AG09319 (cell line): ENCODE data around the gene TM2D3.

ENCODE experiments used
- DNase-seq: peaks from one replicate; pipeline ENCODE4 v3.0.0-alpha.2; 2010; ENCODE audit warnings: low read depth; ENCODE audit errors: extremely low read depth
- TF ChIP-seq, protein P1 (sequence below): IDR thresholded peaks from 2 replicates; pipeline ENCODE4 v1.5.1; 2011; ENCODE audit warnings: low read depth, mild to moderate bottlenecking, inconsistent platforms, low read length, moderate library complexity

TM2D3 gene

DNA sequence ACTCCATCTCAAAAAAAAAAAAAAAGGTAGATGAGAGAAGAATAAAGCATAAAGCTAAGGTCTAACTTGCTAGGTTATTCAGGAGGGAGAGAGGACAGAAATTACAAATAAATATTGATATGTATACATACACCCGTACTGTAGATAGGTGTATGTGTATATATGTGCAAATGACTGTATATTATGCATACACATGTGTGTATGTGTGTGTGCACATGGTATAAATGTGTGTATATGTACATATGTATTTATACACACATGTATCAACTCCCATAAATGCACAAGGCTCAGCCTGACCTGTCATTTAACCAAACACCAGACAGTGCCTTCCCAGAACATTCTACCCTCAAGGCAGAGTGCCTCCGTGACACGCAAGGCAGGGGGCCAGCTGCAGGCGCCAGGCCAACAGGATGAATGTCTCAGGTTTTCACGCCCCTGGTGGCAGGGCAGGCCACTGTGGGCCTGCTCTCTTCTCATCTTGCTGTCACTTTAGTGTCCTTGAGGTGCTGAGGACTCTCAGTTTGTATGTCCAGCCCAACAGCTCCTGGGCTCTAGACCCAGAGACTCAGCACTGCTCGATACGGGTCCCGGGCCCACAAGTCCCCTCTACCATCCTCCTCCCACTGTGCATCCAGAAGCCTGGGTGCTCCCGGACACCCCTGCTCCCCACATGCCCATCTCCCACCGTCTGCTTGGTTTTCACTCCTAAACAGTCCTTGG lies 40.4 kb downstream of the TM2D3 start:
- TF ChIP-seq, protein P1, sequence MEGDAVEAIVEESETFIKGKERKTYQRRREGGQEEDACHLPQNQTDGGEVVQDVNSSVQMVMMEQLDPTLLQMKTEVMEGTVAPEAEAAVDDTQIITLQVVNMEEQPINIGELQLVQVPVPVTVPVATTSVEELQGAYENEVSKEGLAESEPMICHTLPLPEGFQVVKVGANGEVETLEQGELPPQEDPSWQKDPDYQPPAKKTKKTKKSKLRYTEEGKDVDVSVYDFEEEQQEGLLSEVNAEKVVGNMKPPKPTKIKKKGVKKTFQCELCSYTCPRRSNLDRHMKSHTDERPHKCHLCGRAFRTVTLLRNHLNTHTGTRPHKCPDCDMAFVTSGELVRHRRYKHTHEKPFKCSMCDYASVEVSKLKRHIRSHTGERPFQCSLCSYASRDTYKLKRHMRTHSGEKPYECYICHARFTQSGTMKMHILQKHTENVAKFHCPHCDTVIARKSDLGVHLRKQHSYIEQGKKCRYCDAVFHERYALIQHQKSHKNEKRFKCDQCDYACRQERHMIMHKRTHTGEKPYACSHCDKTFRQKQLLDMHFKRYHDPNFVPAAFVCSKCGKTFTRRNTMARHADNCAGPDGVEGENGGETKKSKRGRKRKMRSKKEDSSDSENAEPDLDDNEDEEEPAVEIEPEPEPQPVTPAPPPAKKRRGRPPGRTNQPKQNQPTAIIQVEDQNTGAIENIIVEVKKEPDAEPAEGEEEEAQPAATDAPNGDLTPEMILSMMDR: no peak
- DNase-seq: no peak

DNA sequence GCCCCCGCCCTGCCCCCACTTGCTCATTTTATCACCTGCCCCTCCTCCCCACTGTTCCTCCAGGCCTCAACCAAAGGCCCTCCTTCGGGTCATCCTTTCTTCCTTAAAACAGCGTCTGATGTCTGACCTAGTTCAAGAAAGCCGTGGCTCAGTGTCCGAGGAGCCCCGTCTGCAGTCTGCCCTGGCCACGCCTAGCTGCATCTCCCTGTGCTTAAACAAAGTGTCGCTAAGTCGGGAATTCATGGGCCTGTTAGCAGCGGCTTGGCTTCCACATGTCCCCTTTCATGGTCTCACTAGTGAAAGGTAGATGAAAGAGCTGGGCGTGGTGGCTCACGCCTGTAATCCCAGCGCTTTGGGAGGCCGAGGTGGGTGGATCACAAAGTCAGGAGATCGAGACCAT lies 41.2 kb downstream of the TM2D3 start:
- TF ChIP-seq, protein P1: no peak
- DNase-seq: no peak

DNA sequence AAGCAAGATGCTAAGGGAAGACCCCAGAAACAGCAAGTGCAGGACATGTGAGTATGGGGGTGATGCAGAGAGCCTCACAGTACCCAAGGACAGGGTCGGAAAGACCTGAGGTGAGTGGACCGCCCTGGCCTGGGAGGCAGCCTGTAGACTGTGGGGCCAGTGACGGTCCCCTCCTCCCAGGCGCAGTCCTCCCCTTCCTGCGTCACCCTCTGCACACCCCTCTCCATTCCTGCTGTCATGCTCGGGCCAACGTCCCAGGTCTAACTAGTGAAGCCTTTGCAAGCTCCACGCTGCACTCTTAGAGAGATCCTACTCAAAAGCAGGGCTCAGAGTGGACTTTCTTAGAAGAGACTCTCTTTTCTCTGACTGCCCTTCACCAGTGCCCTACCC lies 41.6 kb downstream of the TM2D3 start:
- TF ChIP-seq, protein P1: no peak
- no peak for DNase-seq

DNA sequence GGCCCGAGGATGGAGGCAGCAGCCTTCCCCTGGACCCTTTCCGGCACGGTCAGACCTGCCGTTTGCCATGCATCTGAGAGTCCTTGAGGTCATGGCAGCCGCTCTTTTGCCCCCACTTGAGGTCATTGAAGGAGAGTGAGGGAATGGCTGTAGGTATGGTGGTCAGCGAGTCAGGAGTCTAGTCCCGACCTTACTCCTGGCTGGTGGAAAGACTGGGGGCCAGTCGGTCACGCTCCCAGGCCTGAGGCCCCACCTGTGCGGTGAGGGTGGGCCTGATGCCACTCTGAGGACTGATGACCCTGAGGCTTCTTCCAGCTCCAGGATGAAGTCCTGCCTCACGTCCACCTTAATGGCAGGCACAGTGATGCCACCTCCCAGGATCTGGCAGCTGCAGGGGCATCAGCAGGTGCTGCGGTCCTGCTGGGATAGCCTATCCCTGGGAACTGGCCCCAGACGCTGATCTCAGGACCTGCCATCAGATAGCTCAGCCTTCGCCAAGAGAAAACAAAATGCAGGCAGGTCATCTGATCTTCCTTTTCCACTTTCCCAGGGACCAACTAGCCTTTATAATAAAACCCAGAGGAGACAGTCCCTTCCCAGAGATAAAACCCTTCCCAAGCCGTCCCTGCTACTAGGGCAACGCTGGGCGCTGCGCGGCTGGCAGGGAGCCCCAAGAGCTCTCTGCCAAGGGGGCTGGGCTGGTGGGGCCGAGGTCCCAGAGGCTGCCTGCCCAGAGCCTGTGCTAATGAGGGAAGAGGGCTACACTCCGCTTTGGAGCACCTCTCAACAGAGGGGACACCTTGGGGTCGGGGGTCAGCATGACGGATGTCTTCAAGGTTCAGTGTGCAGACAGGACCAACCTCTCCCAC lies 42.2 kb downstream of the TM2D3 start:
- DNase-seq: no peak
- TF ChIP-seq, protein P1: no peak

DNA sequence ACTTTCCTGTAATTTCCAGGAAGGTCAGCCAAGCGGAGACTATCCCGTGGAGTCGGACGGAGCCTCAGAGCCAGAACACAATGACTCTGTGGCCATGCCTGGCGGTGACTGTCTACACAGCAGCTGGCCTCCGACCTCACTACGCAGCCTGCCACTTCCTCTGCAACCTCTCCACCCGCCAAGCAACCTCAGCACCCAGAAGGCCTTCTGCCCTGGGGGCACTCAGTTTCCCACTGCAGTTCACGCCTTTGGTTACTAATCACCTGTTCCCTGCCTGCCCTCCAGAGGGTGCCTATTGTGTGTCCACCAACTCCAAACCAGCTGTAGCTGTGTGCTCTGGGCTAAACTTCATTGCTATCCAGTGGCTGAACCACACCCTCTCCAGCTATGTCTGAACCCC lies 44.0 kb downstream of the TM2D3 start:
- TF ChIP-seq, protein P1: no peak
- DNase-seq: no peak

DNA sequence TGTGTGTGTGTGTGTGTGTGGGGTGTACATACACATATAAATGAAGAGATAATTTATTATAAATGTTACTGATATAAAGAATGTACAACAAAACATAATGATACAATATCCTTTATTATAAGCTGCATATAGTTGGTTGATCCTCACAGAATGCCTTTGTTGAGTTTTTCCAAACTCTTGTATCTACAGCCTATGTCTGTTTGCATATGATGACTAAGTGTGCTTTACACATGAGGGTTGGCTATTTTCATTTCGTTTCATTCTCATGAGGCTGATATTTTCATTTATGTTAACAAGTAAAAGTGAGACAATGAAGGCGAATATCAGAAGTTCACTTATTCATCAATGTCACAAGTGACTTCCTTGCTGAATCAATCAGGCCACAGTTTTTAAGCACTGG lies 45.1 kb downstream of the TM2D3 start:
- no peak for DNase-seq

More for the DNA sequence above, 45.1 kb downstream of the TM2D3 start:
- TF ChIP-seq, protein P1: no peak
